ENCODE data around the gene AURKB.

AURKB gene

GRCh38 chr17:8160741-8161221 is 49.6 kb downstream of the AURKB start:
- DNase-seq = no peak

DNA sequence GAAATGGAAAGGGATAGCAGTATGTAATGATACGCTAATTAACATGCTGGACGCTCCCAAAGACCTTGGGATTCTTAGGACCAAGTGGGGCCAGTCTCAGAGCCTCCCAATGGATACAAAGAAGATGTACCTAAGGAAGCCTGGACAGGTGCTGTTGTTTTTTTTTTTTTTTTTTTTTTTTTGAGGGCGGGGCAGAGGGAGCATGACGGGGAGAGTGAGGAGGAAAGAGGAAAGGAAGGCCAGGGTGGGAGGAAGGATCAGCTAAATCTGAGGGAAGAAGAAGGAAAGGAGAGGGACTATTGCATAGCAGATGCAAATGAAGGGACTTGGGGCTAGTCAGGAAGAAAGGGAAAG is 50.2 kb downstream of the AURKB start:
- no peak for DNase-seq

DNA sequence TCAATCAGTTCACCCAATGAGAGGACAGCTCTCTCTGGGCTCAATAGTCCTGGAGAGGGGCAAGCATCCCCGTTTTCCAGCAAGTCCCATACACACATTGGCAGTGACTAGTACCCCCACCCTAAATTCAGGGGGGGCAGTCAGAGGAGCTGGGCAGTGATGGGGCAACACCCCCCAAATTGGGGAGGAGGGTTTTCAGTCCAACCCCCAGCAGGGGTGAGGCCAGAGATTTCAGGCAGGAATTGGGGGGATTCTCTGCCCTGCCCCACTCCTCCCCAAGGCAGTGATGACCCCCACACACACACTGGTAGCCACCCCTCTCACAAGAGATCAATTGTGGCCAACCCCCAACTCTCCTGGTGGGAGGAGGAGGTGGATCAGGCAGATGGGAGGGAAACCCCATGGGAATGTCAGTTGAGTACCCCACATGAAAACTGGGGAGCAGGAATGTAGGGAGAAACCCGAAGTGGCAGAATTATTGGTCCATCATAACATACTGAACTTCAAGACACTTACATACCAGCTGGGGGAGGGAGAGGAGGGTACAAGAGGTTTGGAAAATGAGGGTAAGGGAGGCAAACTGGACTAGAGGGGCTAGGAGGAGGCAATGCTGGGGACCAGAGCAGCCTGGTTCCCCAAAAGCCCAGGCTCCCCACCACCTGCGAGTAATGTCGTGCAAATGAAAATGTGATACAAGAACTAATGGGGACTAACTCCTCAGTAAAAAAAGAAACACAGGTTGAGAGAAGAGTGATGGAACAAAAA is 50.7 kb downstream of the AURKB start:
- no peak for DNase-seq

- no peak for DNase-seq
Measured at GRCh38 chr17:8159032-8159400, 51.4 kb downstream of the AURKB start.

- DNase-seq = peak; percentile 80
Measured at GRCh38 chr17:8158267-8159031, 51.9 kb downstream of the AURKB start.

- peak; percentile 100 for DNase-seq
Measured at GRCh38 chr17:8156246-8156992, 54.0 kb downstream of the AURKB start.

DNA sequence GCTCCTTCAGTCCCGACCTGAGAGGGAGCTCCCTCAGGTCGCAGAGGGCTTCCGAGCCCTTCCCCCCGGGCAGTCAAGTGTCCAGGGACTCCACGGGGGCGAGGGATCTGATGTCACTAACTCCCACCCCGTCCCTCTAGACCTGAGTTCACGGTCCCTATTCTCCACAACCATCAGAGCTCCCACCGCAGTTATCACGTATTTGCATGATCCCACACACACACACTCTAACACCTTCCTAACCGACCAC is 54.5 kb downstream of the AURKB start:
- DNase-seq = no peak

DNA sequence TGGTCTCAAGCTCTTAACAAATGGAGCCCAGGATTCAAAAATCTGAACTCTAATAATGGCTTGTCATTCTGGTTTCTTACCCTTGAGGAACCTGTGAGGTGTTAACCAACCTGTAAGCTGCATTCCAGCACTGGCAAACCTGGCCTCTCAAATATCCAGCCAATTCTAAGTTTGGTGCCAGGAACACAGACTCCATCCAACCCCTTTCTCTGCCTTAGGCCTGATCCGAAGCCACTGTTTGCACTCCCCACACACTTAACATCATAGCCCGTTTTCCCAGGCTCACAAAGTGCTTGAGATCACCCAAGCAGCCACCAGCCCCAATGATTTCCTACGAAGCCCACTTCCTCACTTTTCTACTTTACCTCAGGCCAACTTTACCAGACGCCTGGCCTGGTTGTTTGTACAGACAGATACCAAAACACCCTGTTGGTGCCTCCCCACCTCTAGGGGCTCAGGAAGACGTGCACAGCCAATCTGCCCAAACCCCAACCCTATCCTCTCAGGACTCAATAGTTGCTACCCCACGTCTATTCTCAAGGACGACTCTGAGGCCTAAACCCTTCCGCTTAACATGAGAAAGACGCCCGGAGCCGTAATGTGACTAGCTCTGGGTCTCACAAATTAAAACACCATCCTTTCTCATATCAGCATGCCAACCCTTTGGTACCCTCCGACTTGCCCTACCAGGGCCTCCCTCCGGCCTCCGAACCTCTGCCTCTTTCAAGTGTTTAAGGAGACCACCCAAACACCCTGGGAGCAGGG is 55.0 kb downstream of the AURKB start:
- DNase-seq = no peak

Measured in fibroblast of upper back skin (primary cell).